Neutrophil (primary cell): ENCODE measurements around the gene KCNIP1.

Experiments used
- H3K27ac ChIP-seq: fragments of 200-600 bp; sonication (generic); 2 replicates; pipeline ENCODE4 v1.5.1; 2016; ENCODE audit warnings: mild to moderate bottlenecking, moderate library complexity
- H3K27me3 ChIP-seq: fragments of 200-600 bp; sonication (generic); 2 replicates; pipeline ENCODE4 v1.6.0; 2016; ENCODE audit warnings: mild to moderate bottlenecking
- H3K36me3 ChIP-seq: fragments of 200-600 bp; sonication (generic); 2 replicates; pipeline ENCODE4 v1.5.1; 2017
- H3K4me1 ChIP-seq, 2 experiments: fragments of 200-600 bp in 1 of 2; sonication (generic) in 1 of 2; 1 replicate in 1 of 2; 2 replicates in 1 of 2; pipeline versions ENCODE4 v1.5.1 to v1.6.1; 2013 to 2016; ENCODE audit warnings: low read depth in 1 of 2, low read length in 1 of 2, mild to moderate bottlenecking in 1 of 2, moderate library complexity in 1 of 2; ENCODE audit not compliant: control insufficient read depth in 1 of 2, insufficient read depth in 1 of 2
- H3K4me3 ChIP-seq, 2 experiments: fragments of 200-600 bp in 1 of 2; sonication (generic) in 1 of 2; 1 replicate in 1 of 2; 2 replicates in 1 of 2; pipeline ENCODE4 v1.5.1; 2013 to 2016; ENCODE audit warnings: low read depth in 1 of 2, low read length in 1 of 2, mild to moderate bottlenecking in 1 of 2, moderate library complexity in 1 of 2
- H3K9me3 ChIP-seq: fragments of 200-600 bp; sonication (generic); 2 replicates; pipeline ENCODE4 v1.5.1; 2016
- CTCF ChIP-seq: fragments of 200-600 bp; sonication (generic); IDR thresholded peaks from 2 replicates; pipeline ENCODE4 v1.5.1; 2016; ENCODE audit warnings: antibody characterized with exemption

The KCNIP1 gene

DNA sequence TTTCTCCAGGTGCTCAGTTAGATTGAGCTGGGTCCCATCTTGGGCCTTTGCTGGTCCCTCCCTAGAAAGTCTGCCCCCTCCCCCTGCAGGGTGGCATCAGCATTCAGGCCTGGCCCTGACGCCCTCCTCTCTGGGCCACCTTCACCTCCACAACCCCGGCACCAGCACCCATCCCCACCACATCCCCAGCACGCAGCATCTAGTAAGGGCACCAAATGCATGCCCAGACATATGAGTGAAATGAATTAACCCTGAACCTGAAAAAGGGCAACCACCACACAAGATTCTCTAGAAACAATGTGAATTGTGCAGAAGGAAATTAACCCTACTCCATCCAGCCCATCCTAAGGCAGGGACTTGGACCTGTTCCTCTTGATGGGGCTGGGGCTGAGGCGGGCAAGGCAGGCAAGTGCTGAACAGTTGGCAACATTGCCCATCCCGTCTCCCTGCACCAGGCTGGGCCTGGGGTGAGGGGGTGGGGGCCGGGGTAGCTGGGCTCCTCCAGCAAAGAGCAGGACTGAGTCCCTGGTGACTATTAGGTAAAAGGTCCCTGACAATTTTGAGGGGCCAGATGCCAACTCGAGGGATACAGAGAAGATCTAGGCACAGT, 125.9 kb downstream of the KCNIP1 start:
- Histone ChIP-seq H3K27me3 (peaks cover 39% of the 10 kb centered on the region), H3K27ac (no peak overlapping the region), H3K4me1 (peaks cover 0 to 3% of the 10 kb centered on the region in 2 experiments), H3K9me3 (no peaks in the 10 kb centered on the region), H3K4me3 (no peak overlapping the region), H3K36me3 (no peaks in the 10 kb centered on the region)
- no peak for TF ChIP-seq CTCF

- peaks cover 39% of the 10 kb centered on the region for H3K27me3 ChIP-seq
- no peak overlapping the region for H3K4me3 ChIP-seq
- no peaks in the 10 kb centered on the region for H3K9me3 ChIP-seq
- H3K36me3 ChIP-seq = no peaks in the 10 kb centered on the region
- no peak overlapping the region for H3K27ac ChIP-seq
- H3K4me1 ChIP-seq = peaks cover 0 to 3% of the 10 kb centered on the region in 2 experiments
- TF ChIP-seq CTCF = no peak
Observed at GRCh38 chr5:170630226-170630625, 126.4 kb downstream of the KCNIP1 start.

GRCh38 chr5:170630711-170631141, 126.9 kb downstream of the KCNIP1 start:
- Histone ChIP-seq H3K36me3 (no peaks in the 10 kb centered on the region), H3K4me3 (no peak overlapping the region), H3K9me3 (no peaks in the 10 kb centered on the region), H3K4me1 (peaks cover 0 to 3% of the 10 kb centered on the region in 2 experiments), H3K27ac (no peak overlapping the region), H3K27me3 (peaks cover 39% of the 10 kb centered on the region)
- no peak for TF ChIP-seq CTCF

DNA sequence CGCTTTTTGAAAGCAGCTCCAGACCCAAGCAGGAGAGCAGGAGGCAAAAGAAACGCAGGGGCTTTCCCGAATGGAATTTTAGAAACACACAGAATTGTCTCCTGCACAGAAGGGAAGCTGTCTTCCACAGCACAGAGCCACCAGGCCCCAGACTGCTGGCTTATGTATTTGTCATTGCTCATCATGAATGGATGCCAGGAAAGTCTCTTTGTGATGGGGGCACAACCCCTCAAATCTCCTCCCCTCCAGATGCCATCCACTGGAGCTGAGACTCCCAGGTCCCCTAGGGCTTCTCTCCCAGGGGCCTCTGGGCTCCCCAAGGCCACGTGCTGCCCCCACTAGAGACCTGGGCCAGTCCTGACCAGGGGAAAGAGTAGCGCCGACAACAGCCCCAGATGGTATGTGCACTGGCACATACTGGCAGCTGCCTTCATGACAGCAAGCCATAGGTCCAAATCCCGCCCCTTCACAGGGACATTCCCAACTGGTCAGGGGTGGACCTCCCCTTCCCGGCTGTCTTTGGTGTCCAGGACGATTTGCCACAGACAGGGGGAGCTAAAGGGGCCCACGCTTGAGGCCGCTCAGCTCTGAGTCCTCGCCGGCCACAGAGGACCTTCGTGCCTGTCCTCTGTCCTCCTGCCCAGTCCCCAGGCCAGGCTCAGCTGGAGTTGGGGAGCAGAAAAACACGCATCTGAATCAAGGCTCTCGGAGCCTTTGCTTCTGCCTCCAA, 127.8 kb downstream of the KCNIP1 start:
- Histone ChIP-seq H3K27ac (no peak overlapping the region), H3K4me1 (peaks cover 0 to 3% of the 10 kb centered on the region in 2 experiments), H3K9me3 (no peaks in the 10 kb centered on the region), H3K27me3 (peaks cover 39% of the 10 kb centered on the region), H3K36me3 (no peaks in the 10 kb centered on the region), H3K4me3 (no peak overlapping the region)
- TF ChIP-seq CTCF = no peak

DNA sequence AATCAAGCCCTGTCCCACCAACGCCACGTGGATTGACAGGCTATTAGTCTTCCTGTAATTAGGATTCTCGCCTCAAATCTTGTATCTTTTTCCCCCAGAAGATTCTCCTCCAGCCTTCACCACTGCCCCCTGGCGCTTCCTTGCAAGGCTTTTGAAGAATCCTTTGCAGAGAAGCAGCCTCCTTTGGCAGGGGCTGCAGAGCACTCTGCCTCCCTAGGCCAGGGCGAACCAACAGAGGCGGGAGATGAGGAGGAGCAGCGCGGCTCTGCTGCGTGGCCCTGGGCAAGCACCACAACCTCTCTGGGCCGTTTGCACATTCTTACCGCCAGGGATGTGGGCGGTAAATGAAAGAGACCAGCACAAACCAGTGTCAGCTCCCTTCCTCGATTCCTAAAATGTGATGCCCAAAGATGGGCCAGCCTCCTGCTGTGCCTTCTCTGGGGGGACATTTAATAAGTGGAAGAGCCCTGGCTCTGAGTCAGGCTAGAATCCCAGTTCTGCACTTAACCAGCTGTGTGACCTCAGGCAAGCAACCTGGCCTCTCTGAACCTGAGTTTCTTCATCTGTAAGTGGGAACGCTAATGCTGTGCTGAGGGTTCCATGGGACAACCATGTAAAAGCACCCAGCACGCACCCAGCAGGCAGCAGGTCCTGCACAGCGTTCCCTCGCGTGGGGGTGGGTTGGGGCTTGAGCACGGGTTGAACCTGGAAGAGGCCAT, 128.6 kb downstream of the KCNIP1 start:
- Histone ChIP-seq H3K27ac (no peak overlapping the region), H3K4me3 (no peak overlapping the region), H3K36me3 (no peaks in the 10 kb centered on the region), H3K27me3 (peaks cover 39% of the 10 kb centered on the region), H3K4me1 (peaks cover 0 to 3% of the 10 kb centered on the region in 2 experiments), H3K9me3 (no peaks in the 10 kb centered on the region)
- TF ChIP-seq CTCF = no peak
